HepG2 (cell line): Measurements from ENCODE around the gene FAM168A. TPM values are rescaled to one million over a fixed set of nuclear protein-coding genes. Genes with fewer than 3 reads are reported as not detected.

Experiments used
- ATAC-seq: fragments of 200-7000 bp; cut with Tn5 transposase; 3 replicates; pipeline ENCODE4 v1.9.1; 2020; ENCODE audit warnings: mild to moderate bottlenecking, moderate library complexity
- BruUV-seq: library from RNA; stranded (reverse); fragments of 400-500 nt; replicated peaks from 2 replicates; lab custom pipeline; 2021; lab: Mats Ljungman, UMichigan
- CTCF ChIA-PET: fragments of 300-600 bp; formaldehyde crosslinking; extraction: SDS; loops from one replicate; lab custom pipeline; 2021; ENCODE audit warnings: low total read pairs, inconsistent platforms, low intra/inter-chr PET ratio; lab: Yijun Ruan, JAX
- POLR2A ChIA-PET: fragments of 350-600 bp; sonication (Branson Sonifier 250); formaldehyde crosslinking; loops from one replicate; lab custom pipeline; 2020; ENCODE audit warnings: antibody characterized with exemption, inconsistent platforms; lab: Yijun Ruan, JAX
- DNase-seq: peaks from one replicate; pipeline ENCODE4 v3.0.0-alpha.2; 2015; ENCODE audit warnings: low spot score
- FAIRE-seq: peaks from 3 replicates; lab custom pipeline; 2011; peaks lifted over from hg19 to GRCh38; lab: Jason Lieb, UNC
- H2AFZ ChIP-seq: one replicate; pipeline ENCODE4 v1.6.1; 2011; ENCODE audit warnings: low read length, inconsistent platforms
- H3K27ac ChIP-seq: fragments of 300-600 bp; 3 replicates; pipeline ENCODE4 v1.8.0; 2011; ENCODE audit warnings: mixed run types, mild to moderate bottlenecking, mixed read lengths, low read length, inconsistent platforms; ENCODE audit not compliant: insufficient read depth; ENCODE audit errors: extremely low read length
- H3K27me3 ChIP-seq, 2 experiments: fragments of 200-600 bp in 1 of 2; 2 replicates in 1 of 2; 3 replicates in 1 of 2; pipeline versions ENCODE4 v1.6.0 to v1.8.0; 2011; ENCODE audit warnings: low read length in 2 of 2, mild to moderate bottlenecking in 2 of 2, moderate library complexity in 2 of 2, inconsistent platforms in 1 of 2; ENCODE audit not compliant: insufficient read depth in 2 of 2, control insufficient read depth in 1 of 2
- H3K36me3 ChIP-seq, 2 experiments: fragments of 200-600 bp in 1 of 2; replicated peaks in 1 of 2; 2 replicates in 1 of 2; 3 replicates in 1 of 2; pipeline versions ENCODE4 v1.5.1 to v1.8.0; 2011; ENCODE audit warnings: low read length in 2 of 2, inconsistent platforms in 1 of 2; ENCODE audit not compliant: insufficient read depth in 2 of 2, control insufficient read depth in 1 of 2
- H3K4me1 ChIP-seq: 2 replicates; pipeline ENCODE4 v1.5.1; 2012; ENCODE audit warnings: low read length, inconsistent platforms; ENCODE audit not compliant: insufficient read depth
- H3K4me2 ChIP-seq: 2 replicates; pipeline ENCODE4 v1.6.0; 2011; ENCODE audit warnings: low read depth, low read length, inconsistent platforms
- H3K4me3 ChIP-seq, 3 experiments: fragments of 200-600 bp in 1 of 3; sonication (generic), shearing (Covaris generic) in 1 of 3; replicated peaks in 1 of 3; 2 replicates each; pipeline ENCODE4 v1.5.1; 2011 to 2016; ENCODE audit warnings: low read length in 3 of 3, inconsistent platforms in 2 of 3, low read depth in 2 of 3, mild to moderate bottlenecking in 2 of 3, control low read depth in 1 of 3, mixed read lengths in 1 of 3; ENCODE audit not compliant: insufficient read depth in 1 of 3
- H3K79me2 ChIP-seq: one replicate; pipeline ENCODE4 v1.6.1; 2011; ENCODE audit warnings: low read length, inconsistent platforms; ENCODE audit not compliant: insufficient read depth
- H3K9ac ChIP-seq: 2 replicates; pipeline ENCODE4 v1.6.0; 2011; ENCODE audit warnings: mild to moderate bottlenecking, low read depth, low read length, inconsistent platforms; ENCODE audit not compliant: insufficient read depth
- H3K9me3 ChIP-seq: 2 replicates; pipeline ENCODE4 v1.5.1; 2012; ENCODE audit warnings: mild to moderate bottlenecking, low read length
- H4K20me1 ChIP-seq: 2 replicates; pipeline ENCODE4 v1.6.0; 2011; ENCODE audit warnings: inconsistent platforms, mild to moderate bottlenecking, low read length, moderate library complexity; ENCODE audit not compliant: insufficient read depth
- ESRRA ChIP-seq: sonication (generic); formaldehyde crosslinking; IDR thresholded peaks from 2 replicates; pipeline ENCODE4 v1.5.1; 2020; ENCODE audit warnings: mild to moderate bottlenecking, low read depth, missing genetic modification reagents
- ETV5 ChIP-seq: IDR thresholded peaks from 2 replicates; pipeline ENCODE4 v1.6.1; 2018; ENCODE audit warnings: missing biosample characterization, missing genetic modification reagents, inconsistent platforms, borderline replicate concordance
- GLMP ChIP-seq: sonication (generic); formaldehyde crosslinking; IDR thresholded peaks from 2 replicates; pipeline ENCODE4 v1.9.0; 2021; ENCODE audit warnings: missing genetic modification reagents, mild to moderate bottlenecking, borderline replicate concordance
- GPBP1L1 ChIP-seq: sonication (generic); formaldehyde crosslinking; IDR thresholded peaks from 2 replicates; pipeline ENCODE4 v1.5.0; 2020; ENCODE audit warnings: mild to moderate bottlenecking, missing genetic modification reagents
- GZF1 ChIP-seq: sonication (generic); formaldehyde crosslinking; IDR thresholded peaks from 2 replicates; pipeline ENCODE4 v1.5.1; 2020; ENCODE audit warnings: mild to moderate bottlenecking, missing genetic modification reagents
- MAFK ChIP-seq, 2 experiments: IDR thresholded peaks in 1 of 2; conservative IDR thresholded peaks in 1 of 2; 2 replicates each; pipeline ENCODE4 v1.6.1; 2011; ENCODE audit warnings: improper control_type of control experiment in 2 of 2, low read length in 2 of 2
- POLR2AphosphoS2 ChIP-seq: IDR thresholded peaks from 2 replicates; pipeline ENCODE4 v1.6.1; 2011; ENCODE audit warnings: low read depth, low read length, improper control_type of control experiment
- RBFOX2 ChIP-seq: fragments of 200-400 bp; formaldehyde crosslinking; IDR thresholded peaks from 2 replicates; pipeline ENCODE4 v1.6.1; 2017; ENCODE audit warnings: low read depth, mild to moderate bottlenecking, low read length
- SRY ChIP-seq: sonication (generic); formaldehyde crosslinking; IDR thresholded peaks from 2 replicates; pipeline ENCODE4 v1.8.0; 2022; ENCODE audit warnings: mild to moderate bottlenecking, missing genetic modification reagents
- TAF1 ChIP-seq: sonication (generic); formaldehyde crosslinking; IDR thresholded peaks from 2 replicates; pipeline ENCODE4 v1.4.0; 2020; ENCODE audit warnings: missing genetic modification reagents
- TAF15 ChIP-seq: fragments of 200-400 bp; formaldehyde crosslinking; IDR thresholded peaks from one replicate; pipeline ENCODE4 v1.6.1; 2018; ENCODE audit warnings: mild to moderate bottlenecking, low read depth, low read length; ENCODE audit not compliant: poor library complexity, severe bottlenecking
- TEAD2 ChIP-seq: sonication (generic); formaldehyde crosslinking; IDR thresholded peaks from 2 replicates; pipeline ENCODE4 v1.9.0; 2021; ENCODE audit warnings: missing genetic modification reagents
- ZBTB20 ChIP-seq: sonication (generic); formaldehyde crosslinking; IDR thresholded peaks from 2 replicates; pipeline ENCODE4 v1.8.1; 2023; ENCODE audit warnings: missing genetic modification reagents, low read depth, mild to moderate bottlenecking, borderline replicate concordance
- ZNF17 ChIP-seq: sonication (generic); formaldehyde crosslinking; IDR thresholded peaks from 2 replicates; pipeline ENCODE4 v1.5.0; 2020; ENCODE audit warnings: mild to moderate bottlenecking, missing genetic modification reagents
- ZNF292 ChIP-seq: sonication (generic); formaldehyde crosslinking; IDR thresholded peaks from 2 replicates; pipeline ENCODE4 v1.8.1; 2022; ENCODE audit warnings: mild to moderate bottlenecking, low read depth, missing genetic modification reagents, borderline replicate concordance
- ZNF383 ChIP-seq: sonication (generic); formaldehyde crosslinking; IDR thresholded peaks from 2 replicates; pipeline ENCODE4 v1.4.0; 2020; ENCODE audit warnings: missing genetic modification reagents, mild to moderate bottlenecking, borderline replicate concordance
- ZNF558 ChIP-seq: sonication (generic); formaldehyde crosslinking; IDR thresholded peaks from 2 replicates; pipeline ENCODE4 v1.9.0; 2022; ENCODE audit warnings: mild to moderate bottlenecking, missing genetic modification reagents, borderline replicate concordance
- ZNF724P ChIP-seq: sonication (generic); formaldehyde crosslinking; IDR thresholded peaks from 2 replicates; pipeline ENCODE4 v1.8.0; 2022; ENCODE audit warnings: missing genetic modification reagents, borderline replicate concordance
- ZNF788 ChIP-seq: sonication (generic); formaldehyde crosslinking; IDR thresholded peaks from 2 replicates; pipeline ENCODE4 v1.5.0; 2020; ENCODE audit warnings: mild to moderate bottlenecking, missing genetic modification reagents, borderline replicate concordance
- WGBS: methylation state at CpG from one replicate; pipeline ENCODE4 v1.1.6; 2017; ENCODE audit warnings: low lambda C conversion rate; 5-methylcytosine and 5-hydroxymethylcytosine counted together
- in situ Hi-C: cut with HindIII; loops from 2 replicates; pipeline ENCODE4 v1.10.0; 2017; ENCODE audit warnings: low pct_unique_long_range_greater_than_20kb; ENCODE audit not compliant: extremely low pct_ligation_motif_present
- intact Hi-C: fragments of 100-400 bp; cut with micrococcal nuclease; formaldehyde crosslinking; loops from one replicate; pipeline ENCODE4 v1.10.0; 2022; ENCODE audit not compliant: unreplicated experiment
- polyA plus RNA-seq, 8 experiments: library from polyadenylated mRNA; depleted of rRNA in 3 of 8; stranded (reverse) in 7 of 8; unstranded in 1 of 8; fragments of >200 nt; fragmentation: Illumina TruSeq in 4 of 8; extraction: Trizol in 4 of 8; gene quantifications; 2 replicates each; pipeline versions ENCODE4 v1.2.1 to v1.2.3, GENCODE V29; 2011 to 2016; ENCODE audit warnings: low read depth in 4 of 8, missing spikeins in 1 of 8, mixed read lengths in 1 of 8; ENCODE audit not compliant: insufficient read depth in 1 of 8
- total RNA-seq, 5 experiments: library from RNA; depleted of rRNA; stranded (reverse); fragments of >200 nt; fragmentation: Illumina TruSeq; extraction: Trizol; gene quantifications; 2 replicates each; pipeline ENCODE4 v1.2.3, GENCODE V29; 2016; ENCODE audit warnings: low read depth in 1 of 5

FAM168A gene
- total and polyA plus RNA-seq, 2 of the 13 experiments (the other 11 are each of a cell fraction or from before 2014, with no cell fraction given) = 13.9 to 15.8 TPM

GRCh38 chr11:73422886-73423285 is 175.0 kb downstream of the FAM168A start:
- in situ Hi-C loops = no loop called here
- H3K9ac ChIP-seq = no peak overlapping the region

GRCh38 chr11:73420136-73420535 is 177.8 kb downstream of the FAM168A start:
- ChIA-PET CTCF (no interaction called here), POLR2A (no interaction called here)
- Histone ChIP-seq H3K27ac (no peak overlapping the region), H3K36me3 (peaks cover 2 to 5% of the 10 kb centered on the region in 2 experiments; a peak in 2 of 5 replicates), H3K9ac (no peak overlapping the region), H3K4me2 (no peak overlapping the region), H2AFZ (no peak overlapping the region), H4K20me1 (no peaks in the 10 kb centered on the region), H3K79me2 (no peaks in the 10 kb centered on the region), H3K4me3 (no peak overlapping the region), H3K27me3 (no peaks in the 10 kb centered on the region), H3K4me1 (peaks cover 27% of the 10 kb centered on the region), H3K9me3 (no peaks in the 10 kb centered on the region)
- intact Hi-C loops = no loop called here
- no peak for FAIRE-seq
- ATAC-seq = peak; percentile 36; the same call in 1 of the 3 replicates
- in situ Hi-C loops = no loop called here
- no TSS peak for BruUV-seq
- no peak for DNase-seq
- TF ChIP-seq ETV5 (CRISPR knock-in tag) = no peak
- TF ChIP-seq TAF15 = no peak
- no peak for TF ChIP-seq ZNF558 (CRISPR knock-in tag)
- no peak for TF ChIP-seq ESRRA (CRISPR knock-in tag)
- no peak for TF ChIP-seq ZBTB20 (CRISPR knock-in tag)
- TF ChIP-seq TAF1 (CRISPR knock-in tag) = no peak
- no peak for TF ChIP-seq GLMP
- no peak for TF ChIP-seq TEAD2 (CRISPR knock-in tag)
- no peak for TF ChIP-seq ZNF724P (CRISPR knock-in tag)
- no peak for TF ChIP-seq GZF1 (CRISPR knock-in tag)
- TF ChIP-seq MAFK (conservative IDR thresholded peaks at IDR 0.05 in 1 of 2, IDR thresholded peaks at IDR 0.05 in 1 of 2; ENCODE audit: low read length in 2 of 2) = no peak
- no peak for TF ChIP-seq ZNF788 (CRISPR knock-in tag)
- TF ChIP-seq SRY (CRISPR knock-in tag) = no peak
- TF ChIP-seq ZNF292 (CRISPR knock-in tag) = no peak
- TF ChIP-seq RBFOX2 = no peak
- TF ChIP-seq ZNF17 (CRISPR knock-in tag) = no peak
- TF ChIP-seq GPBP1L1 (CRISPR knock-in tag) = no peak

More at GRCh38 chr11:73422886-73423285, 175.0 kb downstream of the FAM168A start:
- no peak overlapping the region for H3K27ac ChIP-seq
- no peaks in the 10 kb centered on the region for H3K9me3 ChIP-seq
- WGBS = 96% methylated on average over 4 of the region's 4 CpGs
- H3K4me3 ChIP-seq = no peak overlapping the region
- no peaks in the 10 kb centered on the region for H3K27me3 ChIP-seq
- DNase-seq (no peak), FAIRE-seq (no peak), ATAC-seq (no peak)
- H3K4me2 ChIP-seq = no peak overlapping the region
- no peaks in the 10 kb centered on the region for H3K79me2 ChIP-seq
- H4K20me1 ChIP-seq = no peaks in the 10 kb centered on the region
- no peak for TF ChIP-seq ZNF17 (CRISPR knock-in tag)
- TF ChIP-seq POLR2AphosphoS2 = no peak
- no peak for TF ChIP-seq ZNF383 (CRISPR knock-in tag)
- peaks cover 10% of the 10 kb centered on the region for H3K4me1 ChIP-seq
- no TSS peak for BruUV-seq
- ChIA-PET CTCF (no interaction called here), POLR2A (interaction anchor here (0.5 kb wide), 1 partner anchor 9 kb away, joined by 4 read pairs; no protein-coding TSS in a partner anchor)
- H2AFZ ChIP-seq = no peak overlapping the region
- H3K36me3 ChIP-seq = peaks cover 2 to 3% of the 10 kb centered on the region in 2 experiments; a peak in 2 of 5 replicates
- intact Hi-C loops = no loop called here
